Thoracic aorta (tissue), 2 donors: Measurements from ENCODE around the gene RNF17. TPM values are rescaled to one million over a fixed set of nuclear protein-coding genes. Genes with fewer than 3 reads are reported as not detected.
"Not testable (repeated sequence)": the region's sequence is repeated elsewhere in the genome, so short reads cannot be mapped to it uniquely, and the experiment has no call there.

Experiments
- ATAC-seq: fragments of 150-250 bp; one replicate; pipeline ENCODE4 v1.8.0; 2017; ENCODE audit warnings: low read depth; ENCODE audit not compliant: insufficient number of reproducible peaks, low FRiP score
- DNase-seq: peaks from one replicate; pipeline ENCODE4 v3.0.0-alpha.2; 2020; ENCODE audit warnings: low spot score
- H3K27ac ChIP-seq, 2 donors: fragments of 200-600 bp; sonication (generic); 1 replicate in 1 of 2; 2 replicates in 1 of 2; pipeline ENCODE4 v1.5.1; 2016; ENCODE audit warnings: mild to moderate bottlenecking in 2 of 2, moderate library complexity in 2 of 2
- H3K27me3 ChIP-seq: fragments of 200-600 bp; sonication (generic); replicated peaks from 2 replicates; pipeline ENCODE4 v1.6.0; 2016; ENCODE audit warnings: mild to moderate bottlenecking; ENCODE audit not compliant: insufficient read depth
- H3K36me3 ChIP-seq: fragments of 200-600 bp; sonication (generic); one replicate; pipeline ENCODE4 v1.5.1; 2016
- H3K4me1 ChIP-seq, 2 donors: fragments of 200-600 bp; sonication (generic); 1 replicate in 1 of 2; 2 replicates in 1 of 2; pipeline versions ENCODE4 v1.5.1 to v1.6.0; 2016; ENCODE audit warnings: low read depth in 2 of 2, mild to moderate bottlenecking in 1 of 2; ENCODE audit not compliant: control insufficient read depth in 1 of 2
- H3K4me3 ChIP-seq: fragments of 200-600 bp; sonication (generic); 2 replicates; pipeline ENCODE4 v1.5.1; 2016; ENCODE audit warnings: mild to moderate bottlenecking
- H3K9me3 ChIP-seq: fragments of 200-600 bp; sonication (generic); 2 replicates; pipeline ENCODE4 v1.5.1; 2016
- CTCF ChIP-seq: fragments of 200-600 bp; sonication (generic); IDR thresholded peaks from one replicate; pipeline ENCODE4 v1.5.1; 2019; ENCODE audit warnings: antibody characterized with exemption
- total RNA-seq, 2 donors: library from RNA; depleted of rRNA; stranded (reverse); fragments of >200 nt; gene quantifications; one replicate each; pipeline versions ENCODE4 v1.1.0 to v1.2.3, GENCODE V29; 2016

The RNF17 gene
- total RNA-seq, 2 donors from 2014 or later = not detected

GRCh38 chr13:24788538-24788937, 24.6 kb downstream of the RNF17 start:
- no peak for DNase-seq
- Histone ChIP-seq H3K9me3 (no peaks in the 10 kb centered on the region), H3K36me3 (no peaks in the 10 kb centered on the region), H3K4me3 (no peak overlapping the region), H3K4me1 (no peaks in the 10 kb centered on the region), H3K27me3 (no peaks in the 10 kb centered on the region), H3K27ac (no peak overlapping the region)
- ATAC-seq = no peak
- TF ChIP-seq CTCF = no peak

GRCh38 chr13:24802074-24802473, 38.1 kb downstream of the RNF17 start:
- no peak for TF ChIP-seq CTCF
- DNase-seq = no peak
- H3K4me3 ChIP-seq = no peak overlapping the region
- H3K9me3 ChIP-seq = no peaks in the 10 kb centered on the region
- no peaks in the 10 kb centered on the region for H3K27me3 ChIP-seq
- no peak overlapping the region for H3K27ac ChIP-seq
- H3K4me1 ChIP-seq = no peaks in the 10 kb centered on the region
- H3K36me3 ChIP-seq = no peaks in the 10 kb centered on the region
- no peak for ATAC-seq

GRCh38 chr13:24821207-24821606, 57.2 kb downstream of the RNF17 start:
- Histone ChIP-seq H3K27ac (no peak overlapping the region), H3K27me3 (no peaks in the 10 kb centered on the region), H3K4me3 (no peak overlapping the region), H3K4me1 (no peaks in the 10 kb centered on the region), H3K36me3 (no peaks in the 10 kb centered on the region), H3K9me3 (no peaks in the 10 kb centered on the region)
- no peak for TF ChIP-seq CTCF
- ATAC-seq = no peak
- DNase-seq = no peak

GRCh38 chr13:24822640-24823039, 58.7 kb downstream of the RNF17 start:
- Histone ChIP-seq H3K36me3 (no peaks in the 10 kb centered on the region), H3K4me3 (no peak overlapping the region), H3K9me3 (no peaks in the 10 kb centered on the region), H3K27ac (no peak overlapping the region), H3K4me1 (no peaks in the 10 kb centered on the region), H3K27me3 (no peaks in the 10 kb centered on the region)
- DNase-seq (no peak), ATAC-seq (no peak)
- TF ChIP-seq CTCF = no peak

GRCh38 chr13:24823122-24823710, 59.2 kb downstream of the RNF17 start:
- not testable (repeated sequence) for H3K36me3 ChIP-seq, H3K4me1 ChIP-seq, H3K4me3 ChIP-seq, H3K27ac ChIP-seq, H3K27me3 ChIP-seq, DNase-seq, ATAC-seq, H3K9me3 ChIP-seq

GRCh38 chr13:24827799-24828198, 63.8 kb downstream of the RNF17 start:
- no peaks in the 10 kb centered on the region for H3K9me3 ChIP-seq
- no peak overlapping the region for H3K4me3 ChIP-seq
- H3K27me3 ChIP-seq = no peaks in the 10 kb centered on the region
- TF ChIP-seq CTCF = no peak
- H3K27ac ChIP-seq = no peak overlapping the region
- H3K36me3 ChIP-seq = no peaks in the 10 kb centered on the region
- ATAC-seq (no peak), DNase-seq (no peak)
- H3K4me1 ChIP-seq = no peaks in the 10 kb centered on the region
